NCI-H146 treated with DMSO at 0.1 percent for 48 hours (cell line): ENCODE data around the gene SEPTIN5.

Source experiments
- DNase-seq: peaks from one replicate; lab custom pipeline; 2025; ENCODE audit not compliant: unreplicated experiment; lab: John Stamatoyannopoulos, UW

Gene SEPTIN5

DNA sequence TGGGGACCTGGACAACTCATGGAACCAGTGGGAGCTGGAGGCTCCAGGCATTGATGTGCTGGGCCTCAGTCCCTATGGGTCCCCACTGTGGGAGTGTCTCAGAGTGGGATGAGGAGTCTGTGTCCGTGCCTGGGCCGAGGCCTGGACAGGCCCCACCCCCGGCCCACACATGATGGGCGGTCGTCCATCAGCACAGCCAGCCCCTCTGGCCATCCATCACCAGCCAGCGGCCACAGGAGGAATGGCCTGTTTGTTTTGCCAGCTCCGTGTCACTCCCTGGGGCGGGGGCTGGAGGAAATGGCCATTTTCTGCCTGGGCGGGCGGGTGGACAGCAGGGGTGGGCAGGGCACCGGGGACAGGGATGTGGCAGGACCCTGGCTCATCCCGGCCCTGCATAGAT lies 33.2 kb downstream of the SEPTIN5 start:
- no peak for DNase-seq

DNA sequence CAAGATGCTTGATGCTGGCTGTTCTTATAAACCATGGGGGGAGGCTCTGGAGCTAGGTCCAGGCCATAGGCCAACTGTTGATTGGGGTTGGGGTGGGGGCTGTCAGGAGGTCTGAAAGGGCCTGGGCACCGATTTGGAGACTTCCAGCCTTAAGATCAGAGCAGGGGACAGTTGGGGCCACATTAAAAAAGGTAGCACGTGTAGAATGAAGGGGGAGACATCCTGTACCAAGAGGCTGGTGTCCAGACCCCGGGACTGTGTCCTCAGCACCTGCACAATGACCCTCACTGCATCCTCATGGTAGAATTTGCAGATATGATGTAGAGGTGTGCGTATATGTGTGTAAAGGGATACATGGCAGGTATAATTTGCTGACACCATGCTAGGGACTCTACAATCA lies 33.8 kb downstream of the SEPTIN5 start:
- DNase-seq = no peak

DNA sequence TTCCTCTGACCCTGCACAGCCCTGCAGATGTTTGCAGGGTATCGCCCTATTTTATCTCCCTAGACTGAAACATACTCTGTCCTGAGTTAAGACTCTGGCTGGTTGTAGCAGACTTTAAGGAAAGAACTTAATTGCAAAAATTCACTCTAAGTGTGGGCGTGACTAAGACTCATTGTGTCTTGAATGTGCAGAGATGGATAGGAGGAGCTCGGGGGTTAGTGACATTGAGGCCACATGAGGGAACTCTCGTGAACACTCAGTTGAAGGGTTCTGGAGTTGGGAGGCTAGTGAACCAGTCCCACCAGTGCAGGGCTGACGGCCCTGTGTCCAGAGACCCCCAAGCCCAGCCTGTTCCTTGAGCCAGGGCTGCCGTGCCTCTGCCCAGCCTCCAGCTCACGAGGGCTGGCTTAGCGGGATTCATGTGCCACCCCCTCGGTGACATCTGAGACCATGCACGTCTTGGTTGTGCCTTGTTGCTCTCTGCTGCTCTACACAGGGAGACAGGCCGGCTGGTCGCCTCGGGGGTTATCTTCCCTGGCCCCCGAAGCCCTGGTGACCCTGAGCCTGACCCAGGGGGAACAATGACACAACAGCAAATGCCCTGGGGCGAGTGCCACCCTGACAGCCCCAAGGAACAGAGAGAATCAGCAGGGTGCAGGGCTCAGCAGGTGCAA lies 34.8 kb downstream of the SEPTIN5 start:
- DNase-seq = no peak

DNA sequence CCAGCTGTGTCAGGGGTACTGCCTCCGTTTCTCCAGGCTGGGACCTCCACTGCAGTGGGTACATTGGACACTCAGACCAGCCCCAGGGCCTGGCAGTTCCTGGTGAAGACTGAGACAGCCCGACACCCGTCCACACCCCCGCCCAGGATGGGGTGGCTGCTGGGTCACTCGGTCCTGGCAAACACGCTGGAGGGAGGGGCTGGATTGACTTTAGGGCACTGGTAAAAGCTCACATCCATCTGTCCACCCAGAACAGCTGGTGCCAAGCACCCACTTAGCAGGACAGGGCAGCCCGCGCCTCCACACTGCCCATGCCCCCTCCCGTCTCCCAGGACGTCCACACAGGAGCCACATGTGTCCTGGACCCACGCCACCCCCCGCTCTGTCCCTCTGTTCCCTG lies 35.6 kb downstream of the SEPTIN5 start:
- DNase-seq = no peak

DNA sequence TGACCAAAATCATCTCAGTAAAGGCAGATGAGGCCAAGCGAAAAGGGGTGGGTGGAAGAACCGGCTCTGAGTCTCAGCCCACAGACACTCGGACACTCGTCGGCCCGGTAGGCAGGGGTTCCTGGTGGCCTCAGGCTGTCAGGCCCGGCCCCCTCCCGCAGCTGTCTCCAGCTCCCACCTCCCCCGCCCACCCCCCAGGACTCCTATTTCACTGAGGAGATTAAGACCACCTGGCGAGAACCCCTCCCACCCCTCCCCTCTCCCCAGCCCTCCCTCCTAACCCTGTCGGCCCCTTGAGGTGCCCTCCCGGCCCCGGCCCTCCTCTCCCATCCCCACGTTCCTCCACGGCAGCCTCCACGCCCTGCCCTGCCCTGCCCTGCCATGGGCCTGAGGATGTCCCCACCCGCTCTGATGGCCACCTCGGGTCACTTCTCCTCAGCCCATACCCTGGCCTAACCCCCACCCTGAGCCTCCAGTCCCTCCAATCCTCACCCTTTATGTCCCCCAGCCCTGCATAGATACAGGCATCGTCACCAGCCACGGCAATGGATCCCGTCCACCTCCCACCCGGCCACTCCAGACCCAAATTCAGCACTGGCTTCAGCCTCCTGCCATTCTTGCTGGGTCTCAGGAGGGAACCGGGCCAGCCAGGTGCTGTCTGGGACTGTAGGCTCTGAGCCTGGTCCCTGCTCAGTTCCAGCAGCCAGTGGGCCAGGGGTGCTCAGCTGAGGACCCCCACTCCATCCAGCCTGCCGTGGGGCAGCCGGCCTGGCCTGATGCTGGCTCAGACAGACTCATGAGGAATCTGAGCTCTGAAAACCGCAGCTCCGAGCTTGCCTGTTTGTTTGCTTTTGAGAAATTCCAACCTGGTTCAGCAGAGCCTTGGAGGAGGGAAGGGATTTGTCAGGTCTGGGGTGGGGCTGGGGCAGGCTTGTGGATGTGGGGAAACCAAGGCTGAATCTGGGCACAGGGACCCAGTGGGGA lies 36.5 kb downstream of the SEPTIN5 start:
- DNase-seq = no peak

DNA sequence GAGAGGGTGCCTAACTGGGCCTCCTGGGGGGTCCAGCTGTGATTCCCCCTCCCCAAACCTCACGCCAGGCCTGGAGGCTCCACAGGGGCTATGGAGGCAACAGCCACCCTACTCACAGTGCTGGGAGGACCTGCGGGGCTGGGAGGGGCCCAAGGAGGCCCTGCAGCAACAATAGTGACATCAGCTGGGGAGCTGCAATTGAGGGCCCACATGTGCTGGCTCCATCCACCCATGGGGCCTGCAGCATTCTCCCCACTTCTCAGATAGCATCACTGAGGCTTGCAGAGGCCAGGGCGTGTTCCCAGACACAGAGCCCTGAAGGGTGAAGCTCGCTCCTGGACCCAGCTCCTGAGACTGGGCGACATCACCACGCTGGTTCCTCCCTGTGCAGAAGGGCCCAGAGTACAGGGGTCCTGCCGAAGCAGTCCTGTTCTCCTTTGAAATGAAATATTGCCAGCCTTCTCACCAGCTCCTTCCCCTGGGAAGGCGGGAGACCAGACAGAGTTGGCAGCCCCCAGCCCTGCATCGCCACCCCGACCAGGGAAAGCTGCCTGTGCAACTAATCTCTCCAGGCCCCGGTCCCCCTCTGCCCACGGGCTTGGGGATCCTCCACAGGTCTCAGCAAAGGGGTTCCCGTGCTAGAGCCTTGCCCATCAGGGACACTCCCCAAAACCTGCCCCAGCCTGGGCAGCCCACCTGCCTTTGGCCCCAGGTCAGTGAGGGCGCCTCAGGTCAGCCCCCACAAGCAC lies 37.4 kb downstream of the SEPTIN5 start:
- DNase-seq = no peak

DNA sequence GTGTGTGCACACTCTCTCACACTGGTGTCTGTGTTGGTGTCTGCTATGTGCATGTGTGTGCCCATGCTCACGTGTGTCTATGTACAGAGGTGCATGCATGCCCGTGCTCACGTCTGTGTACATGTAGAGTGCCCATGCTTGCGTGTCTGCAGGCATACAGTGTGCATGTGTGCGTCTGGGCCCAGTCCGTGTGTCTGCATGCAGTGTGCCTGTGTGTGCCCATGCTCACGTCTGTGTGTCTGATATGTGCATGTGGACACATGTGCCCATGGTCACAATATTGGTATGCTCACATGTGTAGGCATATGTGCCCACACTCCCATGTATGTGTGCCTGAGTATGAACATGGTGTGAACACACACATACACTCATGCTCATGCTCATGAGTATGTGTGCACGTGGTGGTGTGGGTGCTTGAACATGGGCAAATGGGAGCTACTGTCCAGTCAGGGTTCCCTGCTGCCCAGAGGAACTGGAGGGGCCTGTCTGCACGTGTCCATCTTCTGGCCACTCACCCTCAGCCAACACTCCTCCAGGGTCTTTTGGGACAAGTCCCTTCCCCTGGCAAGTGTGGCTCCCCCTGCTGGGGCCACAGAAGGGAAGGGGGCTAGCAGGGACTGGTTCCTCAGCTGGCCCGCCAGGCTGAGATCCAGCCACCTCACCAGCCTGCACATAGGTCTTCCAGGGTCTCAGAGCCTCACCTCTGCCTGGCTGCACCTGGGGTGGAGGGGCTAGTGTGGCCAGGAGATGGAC lies 39.0 kb downstream of the SEPTIN5 start:
- DNase-seq = no peak

DNA sequence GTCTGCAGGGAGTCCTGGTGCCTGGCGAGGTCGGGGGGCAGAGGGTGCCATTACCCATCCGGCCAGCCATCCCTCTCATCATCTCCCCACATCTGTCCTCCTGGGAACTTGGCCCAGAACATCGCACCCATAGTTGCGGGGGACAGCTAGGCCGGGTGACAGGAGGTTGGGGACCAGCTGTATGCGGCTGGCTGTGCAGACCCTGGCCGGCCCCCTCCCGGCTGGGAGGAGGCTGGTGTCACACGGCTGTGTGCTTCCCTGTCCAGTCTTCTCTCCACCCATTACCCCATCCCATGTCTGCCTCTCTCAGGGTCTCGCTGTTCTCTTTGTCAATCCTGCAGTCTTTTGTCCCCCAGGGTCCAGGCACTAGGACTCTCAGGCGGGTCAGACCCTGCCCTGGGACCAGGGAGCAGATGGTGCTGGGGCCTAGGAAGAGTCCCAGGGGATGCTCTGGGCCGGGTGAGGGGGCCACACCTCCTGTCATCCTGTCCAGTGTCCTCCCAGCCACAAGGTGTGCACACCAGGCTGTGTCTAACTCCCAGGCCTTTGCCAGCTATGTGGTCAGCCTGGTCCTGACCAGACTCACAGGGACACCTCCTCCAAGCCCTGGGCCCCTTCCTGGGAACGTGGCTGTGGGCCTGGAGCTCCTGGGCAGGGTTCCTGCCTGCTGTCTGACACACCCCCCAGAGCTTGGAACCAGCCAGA lies 39.8 kb downstream of the SEPTIN5 start:
- no peak for DNase-seq

DNA sequence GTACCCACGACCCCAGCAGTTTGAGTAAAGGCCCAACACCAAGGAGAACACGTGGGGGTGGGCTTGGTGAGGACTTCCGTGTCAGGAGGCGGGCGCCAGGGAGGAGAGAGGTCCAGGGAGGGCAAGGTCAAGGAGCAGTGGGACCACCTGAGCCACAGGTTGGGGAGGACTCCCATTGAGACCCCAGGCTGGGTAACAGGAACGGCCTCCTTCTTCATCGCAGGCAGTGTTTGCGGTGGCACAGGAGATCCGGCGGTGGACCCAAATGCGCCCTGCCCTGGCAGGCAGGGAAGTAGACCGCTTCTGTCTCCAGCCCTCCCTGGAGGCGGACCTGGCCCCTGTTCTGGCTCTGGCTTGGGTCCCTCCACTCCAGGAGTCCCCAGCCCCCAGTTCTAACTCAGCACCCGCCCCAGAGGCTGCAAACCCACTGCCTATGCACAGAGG lies 40.4 kb downstream of the SEPTIN5 start:
- DNase-seq = no peak

DNA sequence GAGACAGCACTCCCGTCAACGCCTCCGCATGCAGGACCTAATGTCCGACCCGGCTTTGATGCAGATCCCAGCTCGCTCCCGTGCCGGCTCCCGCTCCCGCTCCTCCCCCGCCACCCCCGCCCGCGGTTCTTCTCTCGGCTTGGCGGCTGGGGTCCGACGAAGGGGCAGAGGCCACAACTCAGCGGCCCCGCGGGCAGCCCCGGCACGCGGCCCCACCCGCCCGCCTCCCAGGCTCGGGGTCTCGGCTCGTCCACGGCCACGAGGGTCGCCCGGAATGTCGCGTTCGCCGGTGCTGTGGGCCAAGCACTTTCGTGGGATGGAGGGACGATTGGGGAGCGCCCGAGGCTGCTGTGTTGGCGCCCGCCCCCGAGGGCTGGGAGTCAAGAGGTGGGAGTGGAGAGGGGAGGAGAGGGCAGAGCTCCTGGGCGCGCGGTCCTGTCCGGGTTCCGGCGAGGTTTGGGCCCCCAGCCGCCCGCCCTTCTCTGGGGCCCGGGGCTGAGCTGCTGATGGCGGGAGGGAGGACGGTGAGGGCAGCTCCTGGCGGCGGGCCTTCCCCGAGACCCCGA lies 40.9 kb downstream of the SEPTIN5 start:
- no peak for DNase-seq

DNA sequence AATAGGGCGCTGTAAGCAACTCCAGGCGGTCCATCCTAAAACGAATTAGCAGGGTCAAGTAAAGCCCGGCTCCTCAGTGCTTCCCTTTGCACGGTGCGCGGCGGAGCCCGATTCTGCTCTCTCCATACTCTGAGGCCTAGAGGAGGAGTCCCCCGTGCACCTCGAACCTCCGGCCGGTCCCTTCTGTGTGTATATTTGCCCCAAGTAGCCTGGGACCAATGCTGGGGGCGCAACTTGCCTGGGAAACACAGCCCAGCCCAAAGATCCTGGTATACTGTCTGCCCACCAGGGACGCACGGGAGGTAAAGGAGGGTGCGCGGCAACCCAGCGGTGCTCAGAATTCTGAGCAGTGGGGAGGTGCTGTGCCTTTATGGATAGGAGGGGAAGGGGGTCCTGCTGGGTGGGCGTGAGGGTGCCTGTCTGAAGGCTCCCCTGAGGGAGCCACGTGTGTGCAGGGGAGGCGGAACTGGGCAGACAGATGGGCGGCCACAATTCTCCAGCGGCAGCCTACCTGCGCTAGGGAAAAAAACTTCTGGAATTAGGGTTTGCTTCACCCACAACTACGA lies 41.5 kb downstream of the SEPTIN5 start:
- no peak for DNase-seq

DNA sequence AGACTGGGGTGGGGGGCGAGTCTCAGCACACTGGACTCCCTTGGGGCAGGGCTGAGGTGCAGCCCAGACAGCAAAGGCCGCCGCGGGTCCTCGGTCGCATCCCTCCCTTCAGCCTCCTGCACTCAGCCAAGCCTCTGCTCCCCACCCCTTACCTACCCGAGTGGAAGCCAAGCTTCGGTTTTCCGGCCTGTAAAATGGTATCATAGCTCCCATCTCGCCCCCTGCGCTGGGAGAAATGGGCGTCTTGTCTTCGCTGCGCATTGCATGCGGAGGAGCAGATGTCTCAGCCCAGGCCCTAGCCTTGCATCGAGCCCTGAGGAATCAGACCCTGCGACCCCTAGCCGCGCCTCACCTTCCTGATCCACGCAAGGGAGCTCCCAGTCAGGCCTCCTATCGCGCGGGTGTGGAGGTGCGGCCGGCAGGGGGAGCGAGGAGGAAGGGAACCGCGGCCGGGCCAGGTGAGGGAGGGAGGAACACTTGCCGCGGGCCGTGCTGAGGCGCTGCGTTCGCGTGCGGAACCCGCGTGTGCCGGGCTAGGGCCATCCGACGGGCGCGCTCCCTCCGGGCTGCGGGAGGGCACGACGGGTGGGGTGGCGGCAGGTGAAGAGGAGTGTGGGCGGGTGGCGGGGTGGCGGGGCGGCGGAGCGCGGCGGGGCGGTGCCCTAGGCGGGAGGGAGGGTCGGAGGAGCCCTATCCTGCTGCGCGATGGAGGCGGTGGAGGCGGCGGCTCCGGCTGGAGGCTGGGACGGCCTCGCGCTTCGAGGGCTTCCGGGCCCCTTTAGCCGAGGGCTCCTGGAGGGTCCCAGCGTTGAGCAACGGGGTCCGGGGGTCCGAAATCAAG lies 42.2 kb downstream of the SEPTIN5 start:
- DNase-seq = no peak

DNA sequence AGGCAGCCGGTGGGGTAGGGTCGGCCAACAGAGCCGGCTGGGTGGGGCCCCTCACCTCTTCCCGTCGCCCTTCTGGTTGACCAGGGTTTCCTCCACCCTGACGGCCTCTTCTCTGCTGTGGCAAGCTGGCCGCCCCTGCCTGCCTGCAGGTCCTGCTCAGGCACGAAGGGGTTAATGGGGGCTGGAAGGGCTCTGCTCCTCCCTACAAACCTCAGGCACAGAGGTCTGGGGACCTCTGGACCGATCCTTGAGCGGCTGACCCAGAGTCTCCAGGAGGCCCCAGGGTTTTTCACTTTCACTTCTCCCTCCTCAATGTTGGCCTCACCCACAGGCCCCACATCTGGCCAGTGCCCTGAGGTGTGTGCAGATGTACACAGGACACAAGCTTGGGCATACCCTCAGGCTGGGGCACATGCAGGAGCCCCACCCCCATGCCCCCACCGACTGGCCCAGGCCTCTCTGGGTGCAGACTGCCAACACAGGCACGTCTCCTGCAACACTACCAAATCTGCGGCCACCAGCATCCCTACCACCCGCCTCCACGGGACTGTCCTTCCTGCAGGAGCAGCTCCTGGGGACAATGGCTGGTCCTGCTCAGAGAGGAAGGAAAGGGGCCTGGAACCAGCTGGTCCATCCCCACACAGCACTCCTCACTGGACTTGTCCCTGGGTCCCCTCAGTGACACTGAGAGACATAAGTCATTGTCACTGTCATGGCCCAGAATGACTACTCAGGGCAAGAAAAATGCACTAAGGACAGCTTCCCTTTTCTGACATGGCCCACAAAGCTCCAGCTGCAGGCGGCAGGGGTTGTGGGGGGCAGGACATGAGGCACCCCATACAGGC lies 43.1 kb downstream of the SEPTIN5 start:
- DNase-seq = no peak

DNA sequence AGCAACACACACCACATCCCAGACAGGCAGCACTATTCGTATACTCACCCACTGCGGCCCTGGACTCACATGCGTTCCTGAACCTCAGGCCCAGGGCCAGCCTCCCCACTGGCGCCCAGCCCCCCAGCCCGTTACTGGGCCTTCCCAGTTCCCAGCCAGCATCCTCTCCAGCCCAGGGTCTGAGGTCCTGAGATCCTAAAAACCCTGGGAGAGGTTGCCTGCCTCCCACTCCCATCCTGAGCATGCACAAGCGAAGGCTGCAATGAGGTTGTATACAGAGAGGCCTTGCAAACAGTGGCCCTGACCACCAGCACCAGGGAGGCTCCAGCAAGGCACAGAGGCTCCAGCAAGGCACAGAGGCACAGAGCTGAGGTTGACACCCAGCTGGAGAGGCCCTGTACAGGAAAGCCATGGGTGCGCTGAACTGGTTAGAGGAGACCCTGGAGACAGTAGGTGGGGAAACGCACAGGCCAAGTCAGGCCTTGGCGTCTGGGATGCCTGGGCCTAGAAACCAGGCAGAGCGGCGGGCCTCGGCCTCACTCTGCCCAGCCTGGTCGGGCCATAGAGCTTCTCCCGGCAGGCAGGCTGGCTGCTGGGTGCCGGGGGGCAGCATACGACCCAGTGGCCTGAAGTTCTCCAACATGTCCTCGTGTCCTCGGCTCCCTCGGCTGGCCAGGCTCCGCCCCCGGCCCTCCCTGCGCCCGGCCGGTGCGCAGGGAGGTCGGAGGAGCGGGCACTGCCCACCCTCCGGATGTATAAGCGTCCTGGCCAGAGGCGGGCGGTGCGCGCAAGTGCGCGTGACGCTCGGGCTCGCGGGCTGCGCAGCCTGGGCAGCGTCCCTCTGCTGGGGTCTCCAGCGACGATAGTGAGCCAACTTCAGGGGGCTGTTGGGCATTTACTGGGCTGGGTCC lies 43.9 kb downstream of the SEPTIN5 start:
- DNase-seq = no peak

DNA sequence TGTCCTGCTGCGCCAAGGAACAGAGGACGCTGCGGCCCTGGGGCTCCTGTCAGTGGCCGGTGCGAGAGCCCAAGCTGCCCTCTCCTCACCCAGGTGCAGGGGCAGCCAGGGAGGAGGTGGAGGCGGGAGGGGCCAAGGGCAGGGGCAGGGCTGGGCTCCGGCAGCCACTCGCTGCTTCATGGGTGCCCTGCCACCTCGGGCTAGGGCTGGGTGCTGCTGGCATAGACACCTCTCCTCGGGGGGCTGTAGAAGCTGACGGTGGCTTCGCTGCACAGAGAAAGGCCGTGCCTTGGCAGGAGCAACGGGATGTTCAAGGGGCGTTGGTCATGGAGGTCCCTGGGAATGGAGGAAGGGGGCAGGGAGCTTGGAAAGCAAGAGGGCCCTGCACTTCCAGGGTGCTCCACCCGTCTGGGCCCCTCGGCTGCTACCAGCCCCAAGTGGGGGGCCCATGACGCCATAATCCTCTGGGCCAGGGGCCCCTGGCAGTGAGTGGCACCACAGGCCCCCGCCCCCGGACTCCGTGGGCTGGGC lies 44.7 kb downstream of the SEPTIN5 start:
- DNase-seq = no peak

DNA sequence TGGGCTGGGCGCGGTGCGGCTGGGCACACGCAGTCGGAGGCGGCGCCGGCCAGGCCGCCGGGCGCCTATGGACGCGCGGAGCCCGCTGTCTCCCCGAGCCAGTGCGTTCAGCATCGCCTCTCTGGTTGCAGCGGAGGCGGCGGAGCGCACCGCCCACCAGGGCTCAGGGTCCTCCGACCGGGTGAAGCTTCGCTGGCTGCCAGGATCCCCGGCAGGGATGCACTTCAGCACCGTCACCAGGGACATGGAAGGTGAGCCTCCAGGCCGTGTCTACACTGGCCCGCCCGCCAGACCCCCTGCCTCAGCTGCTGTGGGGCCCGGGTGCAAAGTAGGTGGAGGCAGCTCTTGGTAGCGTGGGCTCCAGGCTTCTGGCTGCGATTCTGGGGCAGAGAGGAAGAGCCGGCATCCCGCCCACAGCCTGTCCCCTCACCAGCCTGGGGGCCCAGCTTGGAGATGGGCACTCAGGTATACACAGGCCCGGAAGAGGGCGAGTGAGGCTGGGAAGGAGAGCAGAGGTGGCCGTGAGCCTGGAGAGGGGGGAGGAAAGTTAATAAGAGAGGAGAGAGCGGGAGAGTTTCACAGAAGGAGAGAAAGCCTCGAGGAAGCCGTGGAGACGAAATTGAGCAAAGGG lies 45.2 kb downstream of the SEPTIN5 start:
- no peak for DNase-seq
